HepG2 (cell line): ENCODE results near the gene ZG16B.
A peak's percentile ranks its signal among the peaks of the same experiment; 100 is the strongest.

Experiments
- EP300 ChIP-seq, 3 experiments: sonication (generic) in 1 of 3; formaldehyde crosslinking in 1 of 3; IDR thresholded peaks; 2 replicates each; pipeline versions ENCODE4 v1.5.1 to v1.6.1; 2011 to 2020; ENCODE audit warnings: low read depth in 2 of 3, low read length in 2 of 3, borderline replicate concordance in 1 of 3, improper control_type of control experiment in 1 of 3, mild to moderate bottlenecking in 1 of 3, missing genetic modification reagents in 1 of 3, moderate library complexity in 1 of 3
- FOXA3 ChIP-seq: IDR thresholded peaks from 2 replicates; pipeline ENCODE4 v1.6.1; 2016; ENCODE audit warnings: missing genetic modification reagents, missing compliant biosample characterization
- PAX8 ChIP-seq: sonication (generic); formaldehyde crosslinking; IDR thresholded peaks from 2 replicates; pipeline ENCODE4 v1.8.0; 2022; ENCODE audit warnings: mild to moderate bottlenecking, missing genetic modification reagents, borderline replicate concordance
- POLR2A ChIP-seq, 2 experiments: IDR thresholded peaks; 2 replicates each; pipeline ENCODE4 v1.6.1; 2011; ENCODE audit warnings: low read depth in 2 of 2, low read length in 2 of 2, mild to moderate bottlenecking in 1 of 2, moderate library complexity in 1 of 2; ENCODE audit not compliant: insufficient read depth in 1 of 2
- SRF ChIP-seq: IDR thresholded peaks from 2 replicates; pipeline ENCODE4 v1.6.1; 2011; ENCODE audit warnings: mild to moderate bottlenecking, low read depth, low read length, moderate library complexity
- ZFP1 ChIP-seq: IDR thresholded peaks from 2 replicates; pipeline ENCODE4 v1.6.1; 2016
- ZSCAN29 ChIP-seq: sonication (generic); formaldehyde crosslinking; conservative IDR thresholded peaks from 2 replicates; pipeline ENCODE4 v1.4.0; 2020; ENCODE audit warnings: mild to moderate bottlenecking, missing genetic modification reagents

DNA sequence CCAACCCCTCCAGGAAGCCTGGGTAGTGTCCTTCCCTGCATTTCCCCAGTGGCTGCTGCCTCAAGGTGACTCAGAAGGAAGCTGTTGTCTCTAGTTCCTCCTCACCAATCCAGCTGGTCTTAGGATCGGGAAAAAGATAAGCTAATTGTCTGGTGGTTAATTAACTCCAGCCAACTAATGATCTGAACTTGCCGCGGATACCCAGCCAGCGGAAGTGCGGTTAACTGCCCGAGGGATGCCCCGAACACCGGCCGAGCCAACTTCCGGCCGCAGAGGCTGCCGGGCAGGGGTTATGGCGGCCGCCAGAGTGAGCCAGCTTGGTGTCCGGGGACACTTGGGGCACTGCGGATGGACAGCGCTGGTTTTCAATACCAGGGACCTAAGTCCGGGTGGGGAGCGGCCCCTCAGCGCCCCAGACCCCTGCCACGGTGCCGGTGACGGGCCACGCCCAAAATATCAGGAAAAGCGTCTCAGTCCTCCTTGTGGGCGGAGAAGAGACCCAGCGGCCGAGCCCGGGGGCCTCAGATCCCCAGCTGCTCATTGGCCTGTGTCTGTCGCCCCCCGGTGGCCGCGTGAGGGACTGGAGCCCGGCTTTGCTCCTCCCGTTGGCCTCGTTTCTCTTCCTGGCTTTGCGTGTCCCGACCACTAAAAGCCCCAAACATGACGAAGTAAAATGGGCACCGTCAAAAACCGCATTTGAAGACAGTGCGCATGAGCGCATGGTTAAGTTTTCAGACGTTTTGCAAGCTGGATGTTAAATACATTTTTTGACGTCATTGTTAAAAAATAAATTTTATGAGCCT is 38.1 kb downstream of the ZG16B start:
- peak; percentile 81 to 83 for TF ChIP-seq POLR2A (IDR thresholded peaks at IDR 0.05; ENCODE audit: insufficient read depth in 1 of 2, low read depth in 2 of 2, low read length in 2 of 2)
- no peak; the same call in 1 of the 2 replicates for TF ChIP-seq FOXA3 (CRISPR knock-in tag)
- TF ChIP-seq ZSCAN29 = no peak
- TF ChIP-seq PAX8 (CRISPR knock-in tag) = 0 out of 2 replicates have a peak, but pooled peaks have one; percentile 53
- no peak for TF ChIP-seq EP300 (IDR thresholded peaks at IDR 0.05; ENCODE audit: low read depth in 2 of 2, low read length in 2 of 2)
- TF ChIP-seq EP300 (CRISPR knock-in tag; IDR thresholded peaks at IDR 0.05; ENCODE audit: borderline replicate concordance) = no peak
- peak; percentile 76 for TF ChIP-seq ZFP1
- TF ChIP-seq SRF = no peak
